Esophagus squamous epithelium (tissue), 5 donors: ENCODE results near the gene SGO1. TPM values are rescaled to one million over a fixed set of nuclear protein-coding genes. Genes with fewer than 3 reads are reported as not detected.

Experiments used
- DNase-seq: peaks from one replicate; lab custom pipeline; 2025; lab: John Stamatoyannopoulos, UW
- H3K27ac ChIP-seq, 4 donors: fragments of 200-600 bp; sonication (generic); one replicate each; pipeline ENCODE4 v1.5.1; 2016 to 2019; ENCODE audit warnings: mild to moderate bottlenecking in 1 of 4
- H3K27me3 ChIP-seq, 4 donors: fragments of 200-600 bp; sonication (generic); 1 replicate in 3 of 4; 2 replicates in 1 of 4; pipeline versions ENCODE4 v1.5.1 to v1.6.0; 2017 to 2021; ENCODE audit warnings: antibody characterized with exemption in 1 of 4
- H3K36me3 ChIP-seq, 3 donors: fragments of 200-600 bp; sonication (generic); one replicate each; pipeline ENCODE4 v1.5.1; 2016 to 2019
- H3K4me1 ChIP-seq, 3 donors: fragments of 200-600 bp; sonication (generic); one replicate each; pipeline ENCODE4 v1.5.1; 2017 to 2019
- H3K4me3 ChIP-seq, 4 donors: fragments of 200-600 bp; sonication (generic); 1 replicate in 3 of 4; 2 replicates in 1 of 4; pipeline ENCODE4 v1.5.1; 2016 to 2019; ENCODE audit warnings: mild to moderate bottlenecking in 2 of 4, moderate library complexity in 1 of 4
- H3K9me3 ChIP-seq, 3 donors: fragments of 200-600 bp; sonication (generic); one replicate each; pipeline ENCODE4 v1.5.1; 2016 to 2019
- POLR2A ChIP-seq, 4 donors: fragments of 450-650 bp; IDR thresholded peaks; one replicate each; pipeline ENCODE4 v1.6.1; 2017; ENCODE audit warnings: antibody characterized with exemption in 4 of 4, mild to moderate bottlenecking in 4 of 4, moderate library complexity in 3 of 4
- WGBS, 2 donors: methylation state at CpG; one replicate each; pipeline ENCODE4 v1.1.5; 2018; 5-methylcytosine and 5-hydroxymethylcytosine counted together
- intact Hi-C: fragments of 100-400 bp; cut with DNase I; formaldehyde crosslinking; loops from one replicate; pipeline ENCODE4 v1.15.0; 2022
- total RNA-seq, 4 donors: library from RNA; depleted of rRNA; stranded (reverse); fragments of >200 nt; gene quantifications; one replicate each; pipeline ENCODE4 v1.1.0, GENCODE V29; 2016
- TF ChIP-seq, protein P1 (sequence below), 6 experiments: fragments of 450-650 bp in 4 of 6; fragments of 200-600 bp in 2 of 6; sonication (generic) in 2 of 6; IDR thresholded peaks; one replicate each; pipeline ENCODE4 v1.5.1; 2016 to 2019; ENCODE audit warnings: antibody characterized with exemption in 6 of 6, mild to moderate bottlenecking in 4 of 6, moderate library complexity in 4 of 6
- donor health status: DM: yes; HTN: yes; CAD: no.

Gene SGO1
- total RNA-seq, 4 donors from 2014 or later: 1.3 to 9.8 (median 5.7) TPM

DNA sequence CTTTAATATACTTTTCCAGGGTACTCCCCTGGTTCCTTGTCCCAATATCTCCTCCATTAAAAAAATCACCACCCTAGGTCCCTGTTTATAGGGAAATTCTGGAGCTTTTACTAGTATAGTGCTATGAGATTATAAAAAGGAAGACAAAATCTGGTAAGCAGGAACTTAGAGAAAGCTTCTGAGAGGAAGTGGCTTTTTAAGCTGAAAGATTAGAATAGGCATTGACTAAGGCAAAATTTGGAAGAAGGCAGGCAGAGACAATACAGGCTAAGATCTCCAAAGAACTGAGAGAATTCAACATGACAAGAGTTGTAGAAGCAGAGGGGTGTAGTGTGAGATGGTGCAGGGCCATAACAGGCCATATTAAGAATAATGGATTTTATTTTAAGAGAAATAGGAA lies 25.8 kb downstream of the SGO1 start:
- Histone ChIP-seq H3K4me3 (no peak overlapping the region), H3K9me3 (no peaks in the 10 kb centered on the region), H3K4me1 (no peaks in the 10 kb centered on the region), H3K36me3 (peaks cover 0 to 12% (median 0%) of the 10 kb centered on the region in 3 donors), H3K27me3 (no peaks in the 10 kb centered on the region), H3K27ac (no peak overlapping the region)
- intact Hi-C loops: no loop called here
- TF ChIP-seq, protein P1, sequence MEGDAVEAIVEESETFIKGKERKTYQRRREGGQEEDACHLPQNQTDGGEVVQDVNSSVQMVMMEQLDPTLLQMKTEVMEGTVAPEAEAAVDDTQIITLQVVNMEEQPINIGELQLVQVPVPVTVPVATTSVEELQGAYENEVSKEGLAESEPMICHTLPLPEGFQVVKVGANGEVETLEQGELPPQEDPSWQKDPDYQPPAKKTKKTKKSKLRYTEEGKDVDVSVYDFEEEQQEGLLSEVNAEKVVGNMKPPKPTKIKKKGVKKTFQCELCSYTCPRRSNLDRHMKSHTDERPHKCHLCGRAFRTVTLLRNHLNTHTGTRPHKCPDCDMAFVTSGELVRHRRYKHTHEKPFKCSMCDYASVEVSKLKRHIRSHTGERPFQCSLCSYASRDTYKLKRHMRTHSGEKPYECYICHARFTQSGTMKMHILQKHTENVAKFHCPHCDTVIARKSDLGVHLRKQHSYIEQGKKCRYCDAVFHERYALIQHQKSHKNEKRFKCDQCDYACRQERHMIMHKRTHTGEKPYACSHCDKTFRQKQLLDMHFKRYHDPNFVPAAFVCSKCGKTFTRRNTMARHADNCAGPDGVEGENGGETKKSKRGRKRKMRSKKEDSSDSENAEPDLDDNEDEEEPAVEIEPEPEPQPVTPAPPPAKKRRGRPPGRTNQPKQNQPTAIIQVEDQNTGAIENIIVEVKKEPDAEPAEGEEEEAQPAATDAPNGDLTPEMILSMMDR (IDR thresholded peaks at IDR 0.05): no peak
- no peak for TF ChIP-seq POLR2A (IDR thresholded peaks at IDR 0.05)
- no peak for DNase-seq

DNA sequence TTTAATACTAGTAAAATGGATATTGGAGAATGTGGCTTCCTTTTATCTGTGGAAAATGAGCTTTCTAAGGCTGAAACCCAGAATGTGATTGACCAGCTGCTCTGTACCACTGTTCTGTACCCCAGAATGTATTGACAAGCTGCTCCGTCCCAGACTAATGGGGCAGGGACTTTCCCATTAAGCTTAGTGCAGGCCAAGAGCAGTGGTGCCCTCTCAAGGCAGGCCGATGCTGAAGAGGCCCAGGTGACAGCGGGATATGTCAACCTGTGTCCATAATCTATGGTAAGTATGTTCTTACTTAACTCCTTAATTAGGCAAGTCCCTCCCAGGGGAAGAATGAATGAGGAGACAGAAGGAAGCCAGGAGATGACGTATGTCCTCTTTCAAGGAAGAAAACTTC lies 31.1 kb downstream of the SGO1 start:
- no peak for TF ChIP-seq POLR2A (IDR thresholded peaks at IDR 0.05)
- TF ChIP-seq, protein P1 (IDR thresholded peaks at IDR 0.05): no peak
- H3K4me3 ChIP-seq: no peak overlapping the region
- H3K4me1 ChIP-seq: no peaks in the 10 kb centered on the region
- intact Hi-C loops: no loop called here
- no peaks in the 10 kb centered on the region for H3K27me3 ChIP-seq
- no peak for DNase-seq
- WGBS, 2 donors: 94% methylated on average over 4 of the region's 4 CpGs
- H3K36me3 ChIP-seq: peaks cover 0 to 65% (median 0%) of the 10 kb centered on the region in 3 donors
- no peaks in the 10 kb centered on the region for H3K9me3 ChIP-seq
- no peak overlapping the region for H3K27ac ChIP-seq

DNA sequence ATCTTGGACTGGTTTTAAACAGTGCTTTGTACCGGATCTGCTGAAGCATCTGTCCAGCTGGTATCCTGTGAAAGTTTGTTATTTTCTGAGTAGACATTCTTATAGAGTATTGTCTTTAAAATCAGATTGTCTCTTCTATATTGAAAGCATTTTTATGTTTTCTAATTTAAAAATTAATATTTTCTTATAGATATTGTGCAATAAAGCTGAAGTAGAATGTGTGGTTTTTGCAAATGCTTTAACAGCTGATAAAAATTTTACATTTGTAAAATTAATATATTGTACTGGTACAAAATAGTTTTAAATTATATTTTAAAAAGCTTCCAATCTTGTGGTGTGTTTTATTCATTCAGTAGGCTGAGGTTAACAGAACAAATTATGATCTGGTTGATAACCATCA lies 31.9 kb downstream of the SGO1 start:
- Histone ChIP-seq H3K27me3 (no peaks in the 10 kb centered on the region), H3K4me1 (no peaks in the 10 kb centered on the region), H3K9me3 (no peaks in the 10 kb centered on the region), H3K36me3 (peaks cover 0 to 73% (median 0%) of the 10 kb centered on the region in 3 donors), H3K4me3 (no peak overlapping the region), H3K27ac (no peak overlapping the region)
- WGBS, 2 donors: 93 to 95% methylated on average over 1 of the region's 1 CpG
- intact Hi-C loops: no loop called here
- TF ChIP-seq POLR2A (IDR thresholded peaks at IDR 0.05): no peak
- TF ChIP-seq, protein P1 (IDR thresholded peaks at IDR 0.05): no peak
- DNase-seq: no peak

DNA sequence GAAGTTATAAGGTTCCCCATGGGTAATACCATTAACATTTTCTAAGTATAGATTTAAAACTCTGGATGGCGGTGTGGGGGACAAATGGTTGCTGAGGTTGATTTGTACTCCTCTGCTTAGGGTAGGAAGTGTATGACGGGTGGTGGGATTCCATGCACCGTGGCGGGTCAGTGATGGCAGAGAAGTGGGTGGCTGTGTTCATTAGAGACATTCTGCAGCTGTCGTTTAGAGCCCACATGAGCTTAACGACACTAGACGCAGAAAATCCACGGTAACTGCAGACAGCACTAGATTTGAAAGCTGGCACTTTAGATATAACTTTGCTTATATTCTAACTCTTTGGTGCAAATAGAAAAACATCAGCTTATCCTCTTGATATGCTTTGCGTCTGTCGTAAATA lies 37.5 kb downstream of the SGO1 start:
- TF ChIP-seq, protein P1 (IDR thresholded peaks at IDR 0.05): no peak
- no peak for TF ChIP-seq POLR2A (IDR thresholded peaks at IDR 0.05)
- WGBS, 2 donors: 85 to 93% methylated on average over 10 of the region's 10 CpGs
- Histone ChIP-seq H3K27me3 (no peaks in the 10 kb centered on the region), H3K4me3 (no peak overlapping the region), H3K27ac (no peak overlapping the region), H3K9me3 (no peaks in the 10 kb centered on the region), H3K36me3 (peaks cover 0 to 73% (median 0%) of the 10 kb centered on the region in 3 donors), H3K4me1 (no peaks in the 10 kb centered on the region)
- DNase-seq: no peak
- intact Hi-C loops: no loop called here

DNA sequence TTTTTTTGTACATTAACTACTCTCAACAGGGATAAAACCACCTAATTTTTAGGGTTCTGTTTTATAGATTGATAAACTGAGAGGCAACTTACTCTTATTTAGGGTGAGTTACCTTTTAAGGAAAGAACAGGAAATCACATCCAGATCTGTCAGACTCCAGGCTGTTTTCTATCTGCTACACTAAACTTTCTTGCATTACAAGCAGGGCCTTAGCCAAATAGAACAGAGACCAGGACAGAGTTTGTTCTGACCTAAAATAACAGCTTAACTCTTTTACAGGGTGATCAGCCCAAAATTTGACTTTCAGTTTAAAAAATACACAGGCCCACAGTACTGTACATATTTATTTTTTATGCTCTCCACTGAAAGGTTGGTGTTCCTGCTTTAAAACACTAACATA lies 38.6 kb downstream of the SGO1 start:
- DNase-seq: no peak
- H3K27ac ChIP-seq: no peak overlapping the region

More for the DNA sequence above, 38.6 kb downstream of the SGO1 start:
- H3K9me3 ChIP-seq: no peaks in the 10 kb centered on the region
- no peaks in the 10 kb centered on the region for H3K27me3 ChIP-seq
- no peak overlapping the region for H3K4me3 ChIP-seq
- H3K4me1 ChIP-seq: no peaks in the 10 kb centered on the region
- H3K36me3 ChIP-seq: peaks cover 0 to 73% (median 0%) of the 10 kb centered on the region in 3 donors
- TF ChIP-seq POLR2A (IDR thresholded peaks at IDR 0.05): no peak
- TF ChIP-seq, protein P1 (IDR thresholded peaks at IDR 0.05): no peak
- intact Hi-C loops: no loop called here
